ENCODE measurements around the gene B4GAT1. TPM values are rescaled to one million over a fixed set of nuclear protein-coding genes. Genes with fewer than 3 reads are reported as not detected.

B4GAT1 gene
- polyA plus RNA-seq, 3 donors = 0.75 to 1.7 (median 1.7) TPM

- DNase-seq = peak in 1 of 3 donors; percentile 21
- no peaks in the 10 kb centered on the region for H4K20me1 ChIP-seq (ENCODE audit: insufficient read depth, low read length)
- H3K36me3 ChIP-seq (replicated peaks in 1 of 2; ENCODE audit: control insufficient read depth in 1 of 2, insufficient read depth in 2 of 2, low read length in 2 of 2) = no peaks in the 10 kb centered on the region
- H3K9ac ChIP-seq (ENCODE audit: insufficient read depth, low read length, poor library complexity, severe bottlenecking) = peak overlapping the region; percentile 46
- no peaks in the 10 kb centered on the region for H3K9me3 ChIP-seq (replicated peaks in 1 of 2; ENCODE audit: control insufficient read depth in 1 of 2, insufficient read depth in 1 of 2, low read length in 2 of 2)
- H3K79me2 ChIP-seq (ENCODE audit: insufficient read depth, low read length) = no peaks in the 10 kb centered on the region
- peak overlapping the region; percentile 20 to 79 for H3K27ac ChIP-seq (ENCODE audit: low read depth in 1 of 2, low read length in 2 of 2)
- H3K4me3 ChIP-seq (replicated peaks in 1 of 3; ENCODE audit: low read depth in 2 of 3, low read length in 3 of 3) = peak overlapping the region in 2 of 3 experiments; percentile 7 to 90
- peaks cover 0 to 2% (median 0%) of the 10 kb centered on the region in 7 donors for H3K9me3 Mint-ChIP-seq
- H3K27ac Mint-ChIP-seq = peak overlapping the region; percentile 25 to 99 (median 89)
- H3K27me3 ChIP-seq (ENCODE audit: control insufficient read depth in 2 of 2, insufficient read depth in 2 of 2, low read length in 2 of 2) = no peaks in the 10 kb centered on the region
- peak overlapping the region; percentile 90 for H3K4me2 ChIP-seq (replicated peaks; ENCODE audit: extremely low read depth, low read length, poor library complexity, severe bottlenecking)
- H3K4me3 Mint-ChIP-seq = peak overlapping the region; percentile 69 to 92
- H3K36me3 Mint-ChIP-seq = peaks cover 0 to 2% of the 10 kb centered on the region in 2 donors
- H2AFZ ChIP-seq (ENCODE audit: insufficient read depth, low read depth, low read length, poor library complexity, severe bottlenecking) = peak overlapping the region; percentile 79
- peaks cover 40% of the 10 kb centered on the region for H3K4me1 Mint-ChIP-seq
- H3K4me1 ChIP-seq (ENCODE audit: control insufficient read depth in 1 of 2, insufficient read depth in 2 of 2, low read length in 2 of 2) = peaks cover 46 to 57% of the 10 kb centered on the region in 2 donors
- 64% methylated on average over 31 of the region's 38 CpGs for WGBS (ENCODE audit: insufficient coverage)
- intact Hi-C loops (cut with micrococcal nuclease) = loop anchor here (2.0 to 10.0 kb wide), 2 partner anchors 31 to 71 kb away; partner anchors contain the start of gene BRMS1 (in 1 of the 2)
- TF ChIP-seq, protein P1, sequence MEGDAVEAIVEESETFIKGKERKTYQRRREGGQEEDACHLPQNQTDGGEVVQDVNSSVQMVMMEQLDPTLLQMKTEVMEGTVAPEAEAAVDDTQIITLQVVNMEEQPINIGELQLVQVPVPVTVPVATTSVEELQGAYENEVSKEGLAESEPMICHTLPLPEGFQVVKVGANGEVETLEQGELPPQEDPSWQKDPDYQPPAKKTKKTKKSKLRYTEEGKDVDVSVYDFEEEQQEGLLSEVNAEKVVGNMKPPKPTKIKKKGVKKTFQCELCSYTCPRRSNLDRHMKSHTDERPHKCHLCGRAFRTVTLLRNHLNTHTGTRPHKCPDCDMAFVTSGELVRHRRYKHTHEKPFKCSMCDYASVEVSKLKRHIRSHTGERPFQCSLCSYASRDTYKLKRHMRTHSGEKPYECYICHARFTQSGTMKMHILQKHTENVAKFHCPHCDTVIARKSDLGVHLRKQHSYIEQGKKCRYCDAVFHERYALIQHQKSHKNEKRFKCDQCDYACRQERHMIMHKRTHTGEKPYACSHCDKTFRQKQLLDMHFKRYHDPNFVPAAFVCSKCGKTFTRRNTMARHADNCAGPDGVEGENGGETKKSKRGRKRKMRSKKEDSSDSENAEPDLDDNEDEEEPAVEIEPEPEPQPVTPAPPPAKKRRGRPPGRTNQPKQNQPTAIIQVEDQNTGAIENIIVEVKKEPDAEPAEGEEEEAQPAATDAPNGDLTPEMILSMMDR (IDR thresholded peaks at IDR 0.05) = no peak
- peaks cover 4 to 15% (median 15%) of the 10 kb centered on the region in 3 donors for H3K27me3 Mint-ChIP-seq (ENCODE audit: low read depth in 3 of 3)
Observed at GRCh38 chr11:66313321-66314185, 33.9 kb downstream of the B4GAT1 start.

DNA sequence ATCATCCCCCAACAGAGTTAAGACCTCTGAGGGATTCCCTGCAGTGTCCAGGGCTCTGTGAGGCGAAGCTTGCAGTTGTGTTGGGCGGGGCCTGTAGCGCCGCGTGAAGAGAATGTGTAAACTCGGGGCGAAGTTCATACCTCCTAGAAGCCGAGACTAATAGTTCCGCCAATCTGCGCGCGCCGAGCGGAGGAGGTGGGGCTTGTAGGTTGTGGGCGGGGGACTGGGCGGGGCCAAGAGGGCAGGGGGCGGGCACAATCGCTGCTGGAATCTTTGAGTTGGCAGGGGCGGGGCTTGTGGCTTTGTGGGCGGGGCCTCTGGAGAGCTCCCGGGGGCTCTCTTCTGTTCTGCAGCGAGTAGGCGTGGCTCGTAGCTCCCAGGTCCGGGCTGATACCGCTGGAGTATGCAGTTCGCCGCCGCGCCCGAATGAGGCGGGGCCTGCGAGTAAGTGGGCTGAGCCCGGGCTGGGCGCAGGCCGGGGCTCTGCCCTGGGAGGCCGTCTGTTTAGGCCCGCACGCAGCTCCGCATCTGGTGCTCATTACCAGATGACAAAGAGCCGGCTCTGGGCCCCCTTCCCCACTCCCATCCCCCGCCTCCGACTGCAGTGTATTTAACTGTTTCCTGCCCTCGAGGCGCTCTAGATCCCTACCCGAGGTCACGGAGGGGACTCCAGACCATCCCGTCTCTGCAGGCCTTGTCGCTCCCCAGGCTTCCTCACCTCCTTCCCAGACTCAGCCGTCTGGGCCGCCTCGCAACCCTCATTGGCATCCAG is 34.7 kb downstream of the B4GAT1 start:
- peak; percentile 94 to 97 (median 97) for DNase-seq
- Histone ChIP-seq H3K9ac (ENCODE audit: insufficient read depth, low read length, poor library complexity, severe bottlenecking) (peak overlapping the region; percentile 69), H3K4me2 (replicated peaks; ENCODE audit: extremely low read depth, low read length, poor library complexity, severe bottlenecking) (peak overlapping the region; percentile 90), H3K36me3 (replicated peaks in 1 of 2; ENCODE audit: control insufficient read depth in 1 of 2, insufficient read depth in 2 of 2, low read length in 2 of 2) (no peaks in the 10 kb centered on the region), H3K4me1 (ENCODE audit: control insufficient read depth in 1 of 2, insufficient read depth in 2 of 2, low read length in 2 of 2) (peaks cover 38 to 49% of the 10 kb centered on the region in 2 donors), H3K27me3 (ENCODE audit: control insufficient read depth in 2 of 2, insufficient read depth in 2 of 2, low read length in 2 of 2) (no peaks in the 10 kb centered on the region), H4K20me1 (ENCODE audit: insufficient read depth, low read length) (no peaks in the 10 kb centered on the region), H3K79me2 (ENCODE audit: insufficient read depth, low read length) (no peaks in the 10 kb centered on the region), H3K27ac (ENCODE audit: low read depth in 1 of 2, low read length in 2 of 2) (peak overlapping the region; percentile 85 to 90), H2AFZ (ENCODE audit: insufficient read depth, low read depth, low read length, poor library complexity, severe bottlenecking) (peak overlapping the region; percentile 85), H3K4me3 (replicated peaks in 1 of 3; ENCODE audit: low read depth in 2 of 3, low read length in 3 of 3) (peak overlapping the region; percentile 40 to 90 (median 69)), H3K9me3 (replicated peaks in 1 of 2; ENCODE audit: control insufficient read depth in 1 of 2, insufficient read depth in 1 of 2, low read length in 2 of 2) (no peaks in the 10 kb centered on the region)
- H3K27ac Mint-ChIP-seq = peak overlapping the region; percentile 96 to 99 (median 97)
- TF ChIP-seq, protein P1 (IDR thresholded peaks at IDR 0.05) = no peak
- peak overlapping the region; percentile 92 to 98 for H3K4me3 Mint-ChIP-seq
- peaks cover 4 to 15% (median 15%) of the 10 kb centered on the region in 3 donors for H3K27me3 Mint-ChIP-seq (ENCODE audit: low read depth in 3 of 3)
- 3% methylated on average over 50 of the region's 52 CpGs for WGBS (ENCODE audit: insufficient coverage)
- intact Hi-C loops (cut with micrococcal nuclease) = loop anchor here (1.0 to 10.0 kb wide), 3 partner anchors 16 to 72 kb away; partner anchors contain the start of gene BRMS1 (in 1 of the 2)
- H3K36me3 Mint-ChIP-seq = peaks cover 0 to 2% of the 10 kb centered on the region in 2 donors
- H3K4me1 Mint-ChIP-seq = peaks cover 31% of the 10 kb centered on the region
- H3K9me3 Mint-ChIP-seq = peaks cover 0 to 2% (median 0%) of the 10 kb centered on the region in 7 donors

Measured in CD14-positive monocyte (primary cell).